Common myeloid progenitor, CD34-positive (primary cell): Measurements from ENCODE around the gene PUM1.

ENCODE experiments used
- CTCF ChIA-PET: fragments of 350-600 bp; sonication (Branson Sonifier 250); formaldehyde crosslinking; loops from one replicate; lab custom pipeline; 2021; ENCODE audit warnings: antibody characterized with exemption; lab: Charles Lee
- POLR2A ChIA-PET: fragments of 350-600 bp; sonication (Branson Sonifier 250); formaldehyde crosslinking; loops from one replicate; lab custom pipeline; 2021; ENCODE audit warnings: antibody characterized with exemption; lab: Charles Lee
- DNase-seq, 3 donors: peaks; one replicate each; pipeline versions ENCODE4 v3.0.0 to v3.0.0-alpha.2; 2013
- H3K27ac ChIP-seq, 2 experiments: 1 replicate in 1 of 2; 2 replicates in 1 of 2; pipeline ENCODE4 v1.7.0; 2013; ENCODE audit warnings: inconsistent platforms in 2 of 2, low read length in 2 of 2, mild to moderate bottlenecking in 2 of 2, low read depth in 1 of 2, moderate library complexity in 1 of 2; ENCODE audit not compliant: severe bottlenecking in 2 of 2, insufficient read depth in 1 of 2, poor library complexity in 1 of 2
- H3K27me3 ChIP-seq, 5 experiments: replicated peaks in 2 of 5; 1 replicate in 3 of 5; 2 replicates in 2 of 5; pipeline versions ENCODE4 v1.6.1 to v1.7.0; 2013; ENCODE audit warnings: low read length in 4 of 5, mild to moderate bottlenecking in 2 of 5, moderate library complexity in 2 of 5, inconsistent platforms in 1 of 5; ENCODE audit not compliant: insufficient read depth in 5 of 5, control insufficient read depth in 4 of 5
- H3K36me3 ChIP-seq, 4 experiments: 1 replicate in 2 of 4; 2 replicates in 2 of 4; pipeline versions ENCODE4 v1.6.1 to v1.7.0; 2013; ENCODE audit warnings: low read length in 3 of 4, control low read depth in 1 of 4, mild to moderate bottlenecking in 1 of 4; ENCODE audit not compliant: control insufficient read depth in 4 of 4, insufficient read depth in 4 of 4
- H3K4me1 ChIP-seq, 4 experiments: 1 replicate in 3 of 4; 2 replicates in 1 of 4; pipeline versions ENCODE4 v1.6.1 to v1.7.1; 2013; ENCODE audit warnings: low read length in 3 of 4, mild to moderate bottlenecking in 3 of 4, control low read depth in 1 of 4, inconsistent platforms in 1 of 4, moderate library complexity in 1 of 4; ENCODE audit not compliant: control insufficient read depth in 4 of 4, insufficient read depth in 4 of 4; ENCODE audit errors: control extremely low read depth in 1 of 4
- H3K4me3 ChIP-seq, 7 experiments: 1 replicate in 4 of 7; 2 replicates in 3 of 7; pipeline versions ENCODE4 v1.5.1 to v1.7.0; 2013; ENCODE audit warnings: mild to moderate bottlenecking in 7 of 7, low read length in 6 of 7, moderate library complexity in 6 of 7, inconsistent platforms in 2 of 7, low read depth in 2 of 7, control low read depth in 1 of 7; ENCODE audit not compliant: insufficient read depth in 4 of 7, control insufficient read depth in 1 of 7; ENCODE audit errors: extremely low read depth in 1 of 7
- H3K9me3 ChIP-seq, 5 experiments: 1 replicate in 4 of 5; 2 replicates in 1 of 5; pipeline versions ENCODE4 v1.6.1 to v1.7.1; 2013; ENCODE audit warnings: low read length in 4 of 5, mild to moderate bottlenecking in 2 of 5, inconsistent platforms in 1 of 5, low read depth in 1 of 5, moderate library complexity in 1 of 5; ENCODE audit not compliant: control insufficient read depth in 4 of 5, insufficient read depth in 2 of 5; ENCODE audit errors: control extremely low read depth in 1 of 5
- WGBS: methylation state at CpG from one replicate; pipeline ENCODE4 v1.1.5; 2013; ENCODE audit not compliant: insufficient coverage; 5-methylcytosine and 5-hydroxymethylcytosine counted together

PUM1 gene

GRCh38 chr1:30988045-30988444 is 77.5 kb downstream of the PUM1 start:
- Histone ChIP-seq H3K36me3 (peaks cover 8 to 51% (median 28%) of the 10 kb centered on the region in 4 experiments), H3K4me1 (peaks cover 0 to 9% (median 2%) of the 10 kb centered on the region in 4 experiments), H3K27me3 (no peaks in the 10 kb centered on the region), H3K27ac (no peak overlapping the region), H3K4me3 (no peak overlapping the region), H3K9me3 (no peaks in the 10 kb centered on the region)
- CTCF ChIA-PET, result interaction anchor here (0.9 kb wide), 1 partner anchor 22 kb away, joined by 3 read pairs; no protein-coding TSS in a partner anchor
- DNase-seq, result no peak
- POLR2A ChIA-PET, result no interaction called here
- no CpG with 5 or more reads among the region's 1 CpG for WGBS

- H3K4me1 ChIP-seq, result peaks cover 0 to 4% (median 1%) of the 10 kb centered on the region in 4 experiments
- H3K36me3 ChIP-seq, result peaks cover 8 to 50% (median 25%) of the 10 kb centered on the region in 4 experiments
- POLR2A ChIA-PET, result interaction anchor here (1.2 kb wide), 1 partner anchor 16 kb away, joined by 3 read pairs; no protein-coding TSS in a partner anchor
- H3K4me3 ChIP-seq, result no peak overlapping the region
- no peaks in the 10 kb centered on the region for H3K27me3 ChIP-seq
- no CpG with 5 or more reads among the region's 3 CpGs for WGBS
- no peak overlapping the region for H3K27ac ChIP-seq
- CTCF ChIA-PET, result interaction anchor here (0.7 kb wide), 1 partner anchor 156 kb away, joined by 3 read pairs; no protein-coding TSS in a partner anchor
- no peaks in the 10 kb centered on the region for H3K9me3 ChIP-seq
- no peak for DNase-seq
Observed at GRCh38 chr1:30986755-30987154, 78.8 kb downstream of the PUM1 start.

- no peak overlapping the region for H3K27ac ChIP-seq
- H3K9me3 ChIP-seq, result no peaks in the 10 kb centered on the region
- peaks cover 8 to 48% (median 24%) of the 10 kb centered on the region in 4 experiments for H3K36me3 ChIP-seq
- POLR2A ChIA-PET, result no interaction called here
- peaks cover 0 to 4% (median 1%) of the 10 kb centered on the region in 4 experiments for H3K4me1 ChIP-seq
- H3K27me3 ChIP-seq, result no peaks in the 10 kb centered on the region
- no peak for DNase-seq
- H3K4me3 ChIP-seq, result no peak overlapping the region
- 100% methylated on average over 3 of the region's 4 CpGs for WGBS
- CTCF ChIA-PET, result interaction anchor here (1.0 kb wide), 1 partner anchor 27 kb away, joined by 3 read pairs; no protein-coding TSS in a partner anchor
Observed at GRCh38 chr1:30984991-30985503, 80.5 kb downstream of the PUM1 start.

GRCh38 chr1:30984165-30984889 is 81.2 kb downstream of the PUM1 start:
- ChIA-PET POLR2A (interaction anchor here (0.7 kb wide), 1 partner anchor 44 kb away, joined by 4 read pairs; no protein-coding TSS in a partner anchor), CTCF (interaction anchor here (1.0 to 1.3 kb wide), 2 partner anchors 10 to 28 kb away, joined by 3 read pairs; no protein-coding TSS in a partner anchor)
- Histone ChIP-seq H3K9me3 (no peaks in the 10 kb centered on the region), H3K4me1 (peaks cover 0 to 4% (median 1%) of the 10 kb centered on the region in 4 experiments), H3K27ac (no peak overlapping the region), H3K27me3 (no peaks in the 10 kb centered on the region), H3K4me3 (no peak overlapping the region), H3K36me3 (peaks cover 8 to 53% (median 28%) of the 10 kb centered on the region in 4 experiments)
- DNase-seq, result no peak
- 100% methylated on average over 1 of the region's 4 CpGs for WGBS

GRCh38 chr1:30982937-30983336 is 82.6 kb downstream of the PUM1 start:
- Histone ChIP-seq H3K27ac (no peak overlapping the region), H3K4me3 (no peak overlapping the region), H3K27me3 (no peaks in the 10 kb centered on the region), H3K36me3 (peaks cover 14 to 58% (median 32%) of the 10 kb centered on the region in 4 experiments), H3K4me1 (peaks cover 0 to 2% (median 0%) of the 10 kb centered on the region in 4 experiments), H3K9me3 (no peaks in the 10 kb centered on the region)
- WGBS, result no CpG with 5 or more reads among the region's 1 CpG
- CTCF ChIA-PET, result interaction anchor here (1.3 kb wide), 1 partner anchor 8 kb away, joined by 3 read pairs; no protein-coding TSS in a partner anchor
- peak in 1 of 3 donors; percentile 9 for DNase-seq
- POLR2A ChIA-PET, result no interaction called here

- peaks cover 0 to 3% (median 0%) of the 10 kb centered on the region in 4 experiments for H3K4me1 ChIP-seq
- no peaks in the 10 kb centered on the region for H3K9me3 ChIP-seq
- H3K36me3 ChIP-seq, result peaks cover 14 to 62% (median 36%) of the 10 kb centered on the region in 4 experiments
- ChIA-PET POLR2A (no interaction called here), CTCF (interaction anchor here (1.2 kb wide), 2 partner anchors 19 to 28 kb away, joined by 4 to 5 read pairs; no protein-coding TSS in a partner anchor)
- no peaks in the 10 kb centered on the region for H3K27me3 ChIP-seq
- no peak for DNase-seq
- H3K27ac ChIP-seq, result no peak overlapping the region
- H3K4me3 ChIP-seq, result no peak overlapping the region
Observed at GRCh38 chr1:30982431-30982830, 83.1 kb downstream of the PUM1 start.
